ENCODE results near the gene ACYP1.

DNA sequence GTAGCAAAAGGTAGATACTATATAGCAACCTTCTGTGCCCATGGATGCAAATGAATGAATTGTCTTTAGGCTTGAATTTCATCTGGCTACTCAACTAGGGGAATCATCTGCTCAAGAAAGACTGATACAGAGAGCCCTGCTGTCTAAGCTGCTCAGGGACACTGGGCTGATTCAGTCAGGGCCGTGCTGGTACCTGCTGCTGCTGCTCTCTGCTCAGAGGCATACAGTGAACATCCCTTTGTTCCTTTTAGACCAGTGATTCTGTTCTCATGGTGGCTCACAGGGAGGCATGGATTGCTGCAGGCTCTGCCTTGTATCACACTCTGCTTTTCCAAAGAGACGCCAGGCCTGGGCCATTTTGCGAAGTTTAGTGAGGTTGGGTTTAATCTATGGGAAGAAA, 47.0 kb downstream of the ACYP1 start:
- TF ChIP-seq, protein P1, sequence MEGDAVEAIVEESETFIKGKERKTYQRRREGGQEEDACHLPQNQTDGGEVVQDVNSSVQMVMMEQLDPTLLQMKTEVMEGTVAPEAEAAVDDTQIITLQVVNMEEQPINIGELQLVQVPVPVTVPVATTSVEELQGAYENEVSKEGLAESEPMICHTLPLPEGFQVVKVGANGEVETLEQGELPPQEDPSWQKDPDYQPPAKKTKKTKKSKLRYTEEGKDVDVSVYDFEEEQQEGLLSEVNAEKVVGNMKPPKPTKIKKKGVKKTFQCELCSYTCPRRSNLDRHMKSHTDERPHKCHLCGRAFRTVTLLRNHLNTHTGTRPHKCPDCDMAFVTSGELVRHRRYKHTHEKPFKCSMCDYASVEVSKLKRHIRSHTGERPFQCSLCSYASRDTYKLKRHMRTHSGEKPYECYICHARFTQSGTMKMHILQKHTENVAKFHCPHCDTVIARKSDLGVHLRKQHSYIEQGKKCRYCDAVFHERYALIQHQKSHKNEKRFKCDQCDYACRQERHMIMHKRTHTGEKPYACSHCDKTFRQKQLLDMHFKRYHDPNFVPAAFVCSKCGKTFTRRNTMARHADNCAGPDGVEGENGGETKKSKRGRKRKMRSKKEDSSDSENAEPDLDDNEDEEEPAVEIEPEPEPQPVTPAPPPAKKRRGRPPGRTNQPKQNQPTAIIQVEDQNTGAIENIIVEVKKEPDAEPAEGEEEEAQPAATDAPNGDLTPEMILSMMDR (IDR thresholded peaks at IDR 0.05) = no peak
- TF ChIP-seq REST (IDR thresholded peaks at IDR 0.05; ENCODE audit: insufficient read depth in 1 of 2, low read depth in 2 of 2, low read length in 1 of 2) (no peak), POLR2AphosphoS5 (IDR thresholded peaks at IDR 0.05; ENCODE audit: low read depth, low read length) (no peak)
